Measurements from ENCODE around the gene NCR2. TPM values are rescaled to one million over a fixed set of nuclear protein-coding genes. Genes with fewer than 3 reads are reported as not detected.

The NCR2 gene
- total and polyA plus RNA-seq, 8 donors = not detected

GRCh38 chr6:41332241-41332640, 3.2 kb upstream of the NCR2 start:
- TF ChIP-seq POLR2AphosphoS5 (IDR thresholded peaks at IDR 0.05) = no peak
- TF ChIP-seq CTCF (IDR thresholded peaks at IDR 0.05) = no peak
- no peak for TF ChIP-seq POLR2A (IDR thresholded peaks at IDR 0.05)
- no peak for TF ChIP-seq EP300 (IDR thresholded peaks at IDR 0.05)
- H3K27ac ChIP-seq = no peak overlapping the region
- 72 to 78% (median 74%) methylated on average over 8 of the region's 8 CpGs for WGBS, 5 donors
- DNase-seq = no peak
- H3K27me3 ChIP-seq = peaks cover 0 to 35% (median 9%) of the 10 kb centered on the region in 3 donors
- intact Hi-C loops (cut with DNase I; ENCODE audit: low total_unique reads) = no loop called here
- no peaks in the 10 kb centered on the region for H3K36me3 ChIP-seq
- no peaks in the 10 kb centered on the region for H3K4me1 ChIP-seq
- no peak overlapping the region for H3K4me3 ChIP-seq
- H3K9me3 ChIP-seq = no peaks in the 10 kb centered on the region

- Histone ChIP-seq H3K4me1 (no peaks in the 10 kb centered on the region), H3K27me3 (peaks cover 0 to 35% (median 9%) of the 10 kb centered on the region in 3 donors), H3K4me3 (no peak overlapping the region), H3K36me3 (no peaks in the 10 kb centered on the region), H3K27ac (no peak overlapping the region), H3K9me3 (no peaks in the 10 kb centered on the region)
- intact Hi-C loops (cut with DNase I; ENCODE audit: low total_unique reads) = no loop called here
- TF ChIP-seq EP300 (IDR thresholded peaks at IDR 0.05) = no peak
- no peak for TF ChIP-seq POLR2AphosphoS5 (IDR thresholded peaks at IDR 0.05)
- TF ChIP-seq POLR2A (IDR thresholded peaks at IDR 0.05) = no peak
- TF ChIP-seq CTCF (IDR thresholded peaks at IDR 0.05) = no peak
- 76 to 87% (median 85%) methylated on average over 3 to 4 of the region's 4 CpGs for WGBS, 5 donors
- no peak for DNase-seq
These were observed 2.3 kb upstream of the NCR2 start for GRCh38 chr6:41332842-41333736.

DNA sequence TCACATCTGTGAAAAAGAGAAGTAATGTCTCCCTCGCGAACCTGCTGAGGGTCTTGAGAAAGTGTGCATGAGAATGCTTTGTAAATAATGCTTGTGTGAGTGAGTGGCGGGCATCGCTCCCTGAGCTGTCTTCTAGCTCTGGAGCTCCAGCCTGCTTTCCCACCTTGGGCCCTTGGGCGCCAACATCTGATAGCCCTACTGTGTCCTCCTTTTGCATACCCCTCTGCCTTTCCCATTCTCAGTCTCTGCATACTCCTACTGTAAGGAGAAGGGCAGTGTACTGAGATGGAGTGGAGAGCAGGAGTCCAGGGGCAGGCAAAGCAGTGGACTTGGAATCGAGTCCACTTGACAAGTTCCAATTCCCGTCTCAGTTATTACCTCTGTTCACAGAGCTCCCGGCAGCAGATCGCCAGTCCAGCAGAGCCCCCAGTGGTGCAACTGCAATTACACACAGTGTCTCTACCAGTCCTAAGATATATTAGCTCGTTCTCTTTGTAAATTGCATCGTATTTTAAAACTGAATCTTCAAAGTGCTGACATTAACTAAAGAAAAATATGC, 847 bp upstream of the NCR2 start:
- Histone ChIP-seq H3K27me3 (peaks cover 0 to 26% (median 0%) of the 10 kb centered on the region in 3 donors), H3K27ac (no peak overlapping the region), H3K4me1 (no peaks in the 10 kb centered on the region), H3K9me3 (no peaks in the 10 kb centered on the region), H3K4me3 (no peak overlapping the region), H3K36me3 (no peaks in the 10 kb centered on the region)
- intact Hi-C loops (cut with DNase I; ENCODE audit: low total_unique reads) = no loop called here
- DNase-seq = no peak
- WGBS, 5 donors = 61 to 70% (median 66%) methylated on average over 11 of the region's 11 CpGs
- TF ChIP-seq POLR2A (IDR thresholded peaks at IDR 0.05) = no peak
- no peak for TF ChIP-seq CTCF (IDR thresholded peaks at IDR 0.05)
- TF ChIP-seq EP300 (IDR thresholded peaks at IDR 0.05) = no peak
- TF ChIP-seq POLR2AphosphoS5 (IDR thresholded peaks at IDR 0.05) = no peak

DNA sequence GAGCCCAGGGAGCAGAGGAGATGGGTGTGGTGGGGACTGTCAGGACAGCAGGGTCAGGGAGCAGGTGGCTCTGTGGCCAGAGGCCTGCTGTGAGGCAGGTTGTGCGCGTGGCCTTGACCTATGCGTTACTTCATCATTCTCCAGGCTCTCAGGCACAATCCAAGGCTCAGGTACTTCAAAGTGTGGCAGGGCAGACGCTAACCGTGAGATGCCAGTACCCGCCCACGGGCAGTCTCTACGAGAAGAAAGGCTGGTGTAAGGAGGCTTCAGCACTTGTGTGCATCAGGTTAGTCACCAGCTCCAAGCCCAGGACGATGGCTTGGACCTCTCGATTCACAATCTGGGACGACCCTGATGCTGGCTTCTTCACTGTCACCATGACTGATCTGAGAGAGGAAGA, 535 bp downstream of the NCR2 start:
- WGBS, 5 donors = 82 to 89% (median 87%) methylated on average over 11 of the region's 11 CpGs
- H3K27ac ChIP-seq = no peak overlapping the region
- no peaks in the 10 kb centered on the region for H3K9me3 ChIP-seq
- intact Hi-C loops (cut with DNase I; ENCODE audit: low total_unique reads) = no loop called here
- no peaks in the 10 kb centered on the region for H3K4me1 ChIP-seq
- no peaks in the 10 kb centered on the region for H3K36me3 ChIP-seq
- H3K27me3 ChIP-seq = peaks cover 0 to 26% (median 0%) of the 10 kb centered on the region in 3 donors
- H3K4me3 ChIP-seq = no peak overlapping the region
- no peak for TF ChIP-seq CTCF (IDR thresholded peaks at IDR 0.05)
- TF ChIP-seq POLR2AphosphoS5 (IDR thresholded peaks at IDR 0.05) = no peak
- TF ChIP-seq POLR2A (IDR thresholded peaks at IDR 0.05) = no peak
- no peak for TF ChIP-seq EP300 (IDR thresholded peaks at IDR 0.05)
- no peak for DNase-seq

All from stomach (tissue), 9 donors.